Astrocyte of the spinal cord (primary cell): Measurements from ENCODE around the gene CNOT11.

Source experiments
- DNase-seq: peaks from one replicate; pipeline ENCODE4 v3.0.0; 2011; ENCODE audit warnings: low read depth, low spot score
- H3K4me3 ChIP-seq: 2 replicates; pipeline ENCODE4 v1.5.1; 2011; ENCODE audit warnings: low read depth, mild to moderate bottlenecking, low read length, moderate library complexity
- in situ Hi-C: cut with HindIII; loops from 2 replicates; pipeline ENCODE4 v1.10.0; 2017; ENCODE audit warnings: low sequenced_read_pairs
- TF ChIP-seq, protein P1 (sequence below): IDR thresholded peaks from 2 replicates; pipeline ENCODE4 v1.5.1; 2012; ENCODE audit warnings: low read depth, mild to moderate bottlenecking, low read length, inconsistent platforms

Gene CNOT11

DNA sequence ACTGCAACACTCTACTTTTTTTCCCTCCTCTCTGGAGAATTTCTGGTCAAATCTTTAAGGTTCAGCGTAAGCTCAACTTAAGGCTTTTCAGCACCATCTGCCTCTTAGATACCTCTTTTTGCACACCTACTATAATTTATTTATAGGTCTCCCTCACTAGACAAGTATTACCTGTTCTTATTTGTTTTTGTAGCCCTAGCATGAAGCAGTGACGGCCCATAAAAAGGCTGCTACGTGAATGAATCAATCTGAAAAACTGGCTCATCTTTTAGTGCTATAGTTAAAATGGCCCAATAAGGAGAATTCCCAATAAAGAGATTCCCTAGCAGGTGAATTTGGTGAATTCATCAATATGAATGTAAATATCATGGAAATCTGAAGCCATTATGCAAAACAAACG, 49.3 kb downstream of the CNOT11 start:
- TF ChIP-seq, protein P1, sequence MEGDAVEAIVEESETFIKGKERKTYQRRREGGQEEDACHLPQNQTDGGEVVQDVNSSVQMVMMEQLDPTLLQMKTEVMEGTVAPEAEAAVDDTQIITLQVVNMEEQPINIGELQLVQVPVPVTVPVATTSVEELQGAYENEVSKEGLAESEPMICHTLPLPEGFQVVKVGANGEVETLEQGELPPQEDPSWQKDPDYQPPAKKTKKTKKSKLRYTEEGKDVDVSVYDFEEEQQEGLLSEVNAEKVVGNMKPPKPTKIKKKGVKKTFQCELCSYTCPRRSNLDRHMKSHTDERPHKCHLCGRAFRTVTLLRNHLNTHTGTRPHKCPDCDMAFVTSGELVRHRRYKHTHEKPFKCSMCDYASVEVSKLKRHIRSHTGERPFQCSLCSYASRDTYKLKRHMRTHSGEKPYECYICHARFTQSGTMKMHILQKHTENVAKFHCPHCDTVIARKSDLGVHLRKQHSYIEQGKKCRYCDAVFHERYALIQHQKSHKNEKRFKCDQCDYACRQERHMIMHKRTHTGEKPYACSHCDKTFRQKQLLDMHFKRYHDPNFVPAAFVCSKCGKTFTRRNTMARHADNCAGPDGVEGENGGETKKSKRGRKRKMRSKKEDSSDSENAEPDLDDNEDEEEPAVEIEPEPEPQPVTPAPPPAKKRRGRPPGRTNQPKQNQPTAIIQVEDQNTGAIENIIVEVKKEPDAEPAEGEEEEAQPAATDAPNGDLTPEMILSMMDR: no peak
- no peak overlapping the region for H3K4me3 ChIP-seq
- DNase-seq: no peak
- in situ Hi-C loops: no loop called here

DNA sequence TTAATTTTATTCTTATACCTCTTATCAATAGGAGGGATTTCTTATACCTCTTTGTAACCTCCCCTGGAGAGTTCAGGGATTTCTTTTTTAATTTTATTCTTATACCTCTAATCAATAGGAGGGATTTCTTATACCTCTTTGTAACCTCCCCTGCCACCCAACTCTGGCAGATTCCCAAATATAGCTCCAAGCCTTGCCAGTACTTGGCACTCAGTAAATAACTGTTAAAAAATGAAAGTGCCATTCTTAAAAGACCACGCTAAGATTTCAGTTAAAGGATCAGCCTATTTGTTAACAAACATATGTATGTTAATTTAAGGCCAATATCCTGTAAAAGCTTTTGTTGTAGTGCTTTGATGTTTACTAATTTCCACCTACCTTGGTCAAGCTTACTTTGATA, 51.0 kb downstream of the CNOT11 start:
- TF ChIP-seq, protein P1: no peak
- in situ Hi-C loops: no loop called here
- H3K4me3 ChIP-seq: no peak overlapping the region
- DNase-seq: no peak

DNA sequence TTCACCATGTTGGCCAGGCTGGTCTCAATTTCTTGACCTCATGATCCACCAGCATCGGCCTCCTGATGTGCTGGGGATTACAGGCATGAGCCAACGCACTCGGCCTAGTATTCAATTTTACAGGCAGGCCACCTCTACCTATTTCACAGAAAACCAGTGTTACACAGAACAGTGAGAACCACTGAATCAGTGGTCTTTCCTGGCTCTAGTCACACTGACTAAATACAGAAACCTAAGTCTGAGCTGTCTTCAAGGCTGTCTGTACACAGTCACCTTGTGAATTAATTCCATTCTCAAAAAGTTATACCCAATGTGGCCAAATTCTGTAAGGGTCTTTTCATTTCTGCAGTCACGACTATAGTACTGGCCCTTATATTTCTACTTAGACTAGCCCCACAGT, 52.3 kb downstream of the CNOT11 start:
- DNase-seq: no peak
- in situ Hi-C loops: no loop called here
- TF ChIP-seq, protein P1: no peak
- no peak overlapping the region for H3K4me3 ChIP-seq

- in situ Hi-C loops: no loop called here
- TF ChIP-seq, protein P1: no peak
- peak; percentile 64 for DNase-seq
Measured at GRCh38 chr2:101305492-101306078, 52.9 kb downstream of the CNOT11 start.

GRCh38 chr2:101306410-101306809, 53.7 kb downstream of the CNOT11 start:
- in situ Hi-C loops: no loop called here
- DNase-seq: no peak
- H3K4me3 ChIP-seq: peak overlapping the region; percentile 80
- TF ChIP-seq, protein P1: no peak

More at GRCh38 chr2:101305492-101306078, 52.9 kb downstream of the CNOT11 start:
- H3K4me3 ChIP-seq: peak overlapping the region; percentile 2

- peak overlapping the region; percentile 80 for H3K4me3 ChIP-seq
- TF ChIP-seq, protein P1: no peak
- DNase-seq: peak; percentile 8
- in situ Hi-C loops: no loop called here
Measured at GRCh38 chr2:101307503-101307902, 54.8 kb downstream of the CNOT11 start.

GRCh38 chr2:101307950-101308431, 55.3 kb downstream of the CNOT11 start:
- in situ Hi-C loops: no loop called here
- TF ChIP-seq, protein P1: no peak
- H3K4me3 ChIP-seq: peak overlapping the region; percentile 80
- DNase-seq: peak; percentile 17
